Posterior cingulate gyrus (tissue), 11 donors: Measurements from ENCODE around the gene INAFM1.

Experiments
- DNase-seq, 10 donors: peaks; one replicate each; pipeline versions ENCODE4 v3.0.0 to v3.0.0-alpha.2; 2020 to 2021; ENCODE audit warnings: mixed read lengths in 3 of 10
- intact Hi-C: fragments of 100-400 bp; cut with DNase I; formaldehyde crosslinking; loops from one replicate; pipeline ENCODE4 v1.15.1; 2023

Gene INAFM1

DNA sequence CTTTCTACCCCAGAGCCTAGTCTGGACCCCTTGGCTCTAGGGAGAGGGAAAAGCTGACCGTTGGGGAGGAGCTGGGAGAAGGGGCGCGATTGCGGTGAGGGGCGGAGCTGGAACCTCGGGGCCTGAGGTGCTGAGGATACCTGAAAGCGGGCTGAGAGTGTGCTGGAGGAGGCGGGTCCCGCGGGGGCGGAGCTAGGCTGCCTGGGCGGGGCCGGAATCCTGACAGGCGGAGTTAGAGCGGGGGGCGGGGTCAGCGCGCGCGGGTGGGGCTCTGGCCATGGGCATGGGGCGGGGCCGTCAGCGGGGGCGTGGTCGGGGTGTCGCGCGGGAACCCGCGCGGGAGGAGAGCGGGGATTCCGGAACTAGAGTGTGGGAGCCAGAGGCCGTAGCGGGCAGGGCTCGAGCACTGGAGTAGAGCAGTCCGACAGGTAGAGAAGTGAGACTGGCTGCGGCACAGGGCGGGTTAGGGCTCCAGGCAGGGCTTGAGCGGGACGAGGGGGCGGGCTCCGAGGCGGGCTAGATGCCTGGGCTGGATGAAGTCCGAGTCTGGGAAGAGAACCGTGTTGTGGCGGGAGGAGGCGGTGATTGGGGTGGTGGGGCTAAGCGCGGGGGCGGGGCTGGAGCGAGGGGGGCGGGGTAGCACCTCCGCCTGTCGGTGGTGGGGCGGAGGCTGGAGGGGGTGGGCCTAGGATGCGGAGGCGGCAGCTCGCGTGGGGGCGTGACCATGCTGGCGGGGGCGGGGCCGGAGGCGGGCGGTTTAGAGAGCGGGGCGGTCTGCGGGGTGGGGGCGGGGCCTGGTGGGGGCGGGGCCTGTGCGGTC, at the start of gene INAFM1:
TSS of gene INAFM1 (plus strand) at position 815 of the 820 bp plus-strand sequence. CDS start 35 bp downstream, outside the sequence.
- intact Hi-C loops, result no loop called here

DNA sequence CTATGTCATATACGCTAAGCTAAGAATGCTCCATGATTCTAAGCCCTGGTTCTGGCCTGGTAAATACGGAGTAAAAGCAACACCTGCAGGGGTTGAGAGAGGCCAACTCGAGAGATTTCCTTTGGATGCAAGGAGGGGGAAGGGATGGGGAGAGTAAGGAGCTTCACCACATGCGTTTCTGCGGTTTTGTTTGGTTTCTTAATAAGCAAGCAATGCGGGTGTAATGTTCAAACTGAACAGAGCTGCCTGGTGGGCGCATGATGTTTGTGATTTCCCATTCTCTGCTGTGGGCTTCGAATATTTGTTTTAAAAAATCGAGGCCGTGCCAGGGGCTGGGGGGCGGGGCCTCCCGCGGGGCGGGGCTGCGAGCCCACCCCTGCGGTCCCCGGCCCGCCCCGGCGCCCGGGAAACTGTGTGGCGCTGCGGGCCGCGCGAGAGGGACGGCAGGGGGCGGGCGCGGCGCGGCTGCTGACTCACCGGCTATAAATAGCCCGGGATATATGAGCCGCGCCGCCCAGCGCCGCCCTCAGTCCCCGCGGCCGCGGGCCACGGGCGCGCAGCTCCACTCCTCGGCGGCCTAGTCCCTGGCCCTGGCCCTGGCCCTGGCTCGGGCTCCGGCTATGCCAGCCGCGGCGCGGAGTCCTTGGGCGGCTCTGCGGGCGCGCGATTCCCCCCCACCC, 48.8 kb upstream of the INAFM1 start:
- intact Hi-C loops, result no loop called here
- peak; percentile 76 to 98 (median 86) for DNase-seq

More for the DNA sequence above, at the start of gene INAFM1:
- DNase-seq, result peak; percentile 93 to 99 (median 97)

DNA sequence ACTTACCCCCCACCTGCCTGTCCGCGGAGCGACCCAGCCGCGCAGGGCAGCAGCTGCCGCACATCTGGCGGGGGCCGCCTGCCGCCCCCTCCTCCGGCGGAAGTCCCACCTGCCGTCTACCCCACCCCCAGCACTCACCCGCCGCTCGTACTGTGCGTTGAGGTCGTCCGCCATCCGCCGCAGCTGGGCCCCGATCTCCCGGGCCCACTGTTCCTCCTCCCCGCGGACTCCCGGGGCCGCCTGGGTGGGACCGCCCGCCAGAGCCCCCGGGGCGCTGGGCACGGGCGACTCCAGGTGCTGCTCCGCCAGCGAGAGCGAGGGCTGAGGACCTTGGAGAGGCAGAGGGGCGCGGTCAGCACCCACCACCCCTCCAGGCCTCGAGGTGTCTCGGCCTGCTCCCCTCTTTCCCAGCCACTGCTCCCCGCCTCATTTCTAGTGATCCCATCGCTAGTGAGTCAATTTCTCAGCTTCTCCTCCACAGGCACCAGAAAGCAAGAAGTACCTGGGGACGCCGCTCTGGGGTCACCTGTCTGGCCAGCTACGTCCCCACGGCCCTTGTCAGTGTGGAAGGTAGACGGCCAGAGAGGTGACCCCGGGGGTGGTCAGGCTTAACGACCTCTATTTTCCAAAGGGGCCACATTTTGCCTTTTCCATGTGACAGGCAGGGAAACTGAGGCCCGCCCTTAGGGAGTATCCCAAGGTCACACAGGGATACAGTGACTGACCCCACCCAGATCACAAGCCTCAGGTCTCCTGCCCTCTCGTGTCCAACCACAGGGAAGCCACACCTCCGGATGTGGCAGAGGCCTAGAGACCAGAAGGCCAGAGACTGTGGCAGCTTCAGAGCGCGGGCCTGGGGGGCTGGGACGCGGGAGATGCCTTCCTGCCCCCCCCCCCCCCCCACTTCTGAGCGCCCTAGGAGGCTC, 48.0 kb upstream of the INAFM1 start:
- peak in 8 of 10 donors; percentile 33 to 89 (median 54) for DNase-seq
- intact Hi-C loops, result no loop called here

DNA sequence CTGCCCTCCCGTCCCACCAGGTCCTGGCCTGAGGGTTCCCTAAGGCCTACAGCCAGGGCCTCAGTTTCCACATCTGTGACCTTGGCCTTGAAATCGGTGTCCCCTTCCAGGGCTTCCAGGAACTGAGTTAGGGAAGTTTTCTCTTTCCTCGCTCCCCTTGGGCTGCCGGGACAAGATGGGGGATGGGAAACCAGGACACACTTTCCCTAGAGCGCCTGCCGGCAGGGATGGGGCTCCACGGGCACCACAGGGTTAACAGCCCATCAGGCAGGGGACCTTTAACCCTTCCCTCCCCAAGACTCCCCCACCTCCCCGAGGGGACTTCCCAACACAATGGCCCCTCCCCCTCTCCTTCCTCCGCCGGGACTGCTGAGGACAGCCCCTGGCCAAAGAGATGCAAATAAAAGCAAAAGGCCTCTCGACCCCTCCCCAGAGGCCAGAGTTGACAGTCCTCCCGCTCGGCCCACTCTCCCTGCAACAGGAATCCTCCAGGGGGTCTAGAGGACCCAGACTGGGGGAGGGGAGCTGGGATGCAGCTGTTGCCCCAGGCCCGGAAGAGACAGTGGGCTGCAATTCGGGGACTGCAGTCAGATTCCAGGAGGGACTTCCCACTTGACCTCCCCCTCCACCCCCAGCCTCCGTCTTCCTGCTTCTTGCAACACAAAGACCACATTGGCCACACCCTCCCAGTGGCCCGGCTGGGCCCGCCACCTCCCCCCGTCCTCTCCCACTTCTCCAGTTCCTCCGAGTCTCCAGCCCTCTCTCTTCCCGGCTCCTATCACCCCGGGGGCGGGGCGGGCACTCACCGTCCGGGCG, 47.1 kb upstream of the INAFM1 start:
- intact Hi-C loops, result no loop called here
- DNase-seq, result peak in 7 of 10 donors; percentile 34 to 92 (median 44)

DNA sequence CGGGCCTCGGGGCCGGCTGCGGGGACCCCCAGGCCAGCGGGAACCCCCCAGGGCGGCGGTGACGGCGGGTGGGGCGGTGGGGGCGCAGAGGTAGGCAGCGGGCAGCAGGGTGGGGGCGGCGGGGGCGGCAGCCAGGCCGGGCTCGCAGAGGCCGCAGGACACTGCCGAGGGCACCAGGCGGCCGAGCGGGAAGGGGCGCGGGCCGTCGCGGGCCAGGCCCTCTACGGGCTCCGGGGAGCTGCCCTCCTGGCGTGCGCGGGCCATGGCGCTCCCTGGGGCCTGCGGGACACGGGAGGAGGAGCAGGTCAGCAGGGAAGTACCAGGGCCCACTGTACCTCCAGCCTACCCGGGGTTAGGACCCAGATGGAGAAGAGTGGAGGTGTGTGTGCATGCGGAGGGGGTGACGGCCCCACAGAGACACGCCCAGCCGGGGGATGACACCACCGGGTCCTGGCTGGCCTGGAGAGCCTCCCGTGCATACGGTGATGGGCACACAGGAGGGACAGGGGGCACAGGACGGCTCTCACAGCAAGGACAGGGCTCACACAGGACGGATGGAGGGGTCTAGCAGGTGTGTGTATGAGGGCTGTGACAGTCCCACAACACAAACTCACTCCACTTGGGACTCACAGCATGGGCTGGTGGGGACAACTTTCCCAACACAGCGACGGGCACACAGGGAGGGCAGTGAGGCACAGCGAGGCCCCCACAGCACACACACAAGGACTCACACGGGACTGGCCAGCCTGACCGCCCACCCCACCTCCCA, 46.3 kb upstream of the INAFM1 start:
- intact Hi-C loops, result no loop called here
- peak in 1 of 10 donors; percentile 82 for DNase-seq

DNA sequence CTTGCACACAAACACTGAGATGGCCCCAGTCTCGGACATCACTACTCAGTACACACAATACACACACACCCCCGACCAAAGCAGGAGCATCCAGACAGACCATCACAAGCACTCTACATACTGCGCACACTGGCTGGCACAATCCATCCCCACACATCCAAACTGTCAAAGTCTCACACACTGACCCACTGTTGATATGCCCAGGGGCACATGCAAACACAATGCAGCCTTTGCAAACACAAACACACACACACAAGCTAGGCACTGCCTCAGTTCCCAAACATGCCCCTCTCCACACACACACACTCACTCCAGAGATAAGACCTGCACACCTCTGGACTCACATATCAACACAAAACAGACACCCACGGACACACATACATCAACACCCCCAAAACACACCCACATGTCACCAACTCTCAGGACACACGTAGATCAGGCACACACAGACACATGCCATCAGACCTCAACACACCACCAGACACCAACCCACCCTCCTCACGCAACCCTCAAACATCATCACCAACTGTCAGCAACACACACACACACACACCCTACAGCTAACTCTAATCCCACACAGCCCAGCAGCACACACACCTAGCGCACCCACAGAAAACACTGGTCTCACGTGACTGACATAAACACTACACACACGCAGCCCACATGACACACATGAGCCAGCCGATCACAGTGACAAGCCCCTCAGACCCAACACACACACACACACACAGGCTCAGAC, 45.6 kb upstream of the INAFM1 start:
- intact Hi-C loops, result no loop called here
- DNase-seq, result peak in 5 of 10 donors; percentile 21 to 86 (median 31)

DNA sequence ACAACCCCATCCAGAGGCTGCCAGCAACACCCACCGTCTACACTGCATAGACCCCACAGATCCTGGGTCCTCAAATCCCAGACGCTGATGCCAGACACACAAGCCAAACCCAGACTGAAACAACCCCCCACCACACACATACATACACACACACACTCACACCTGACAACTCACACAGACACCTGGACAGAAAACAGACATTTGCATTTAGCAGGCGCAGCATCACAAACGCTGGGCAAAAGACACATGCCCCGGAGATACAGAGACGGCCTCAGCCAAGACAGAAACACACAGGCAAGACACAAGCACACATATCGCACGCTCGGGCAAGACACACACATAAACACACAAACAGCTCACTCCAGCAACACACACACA, 45.0 kb upstream of the INAFM1 start:
- intact Hi-C loops, result no loop called here
- peak in 1 of 10 donors; percentile 22 for DNase-seq

DNA sequence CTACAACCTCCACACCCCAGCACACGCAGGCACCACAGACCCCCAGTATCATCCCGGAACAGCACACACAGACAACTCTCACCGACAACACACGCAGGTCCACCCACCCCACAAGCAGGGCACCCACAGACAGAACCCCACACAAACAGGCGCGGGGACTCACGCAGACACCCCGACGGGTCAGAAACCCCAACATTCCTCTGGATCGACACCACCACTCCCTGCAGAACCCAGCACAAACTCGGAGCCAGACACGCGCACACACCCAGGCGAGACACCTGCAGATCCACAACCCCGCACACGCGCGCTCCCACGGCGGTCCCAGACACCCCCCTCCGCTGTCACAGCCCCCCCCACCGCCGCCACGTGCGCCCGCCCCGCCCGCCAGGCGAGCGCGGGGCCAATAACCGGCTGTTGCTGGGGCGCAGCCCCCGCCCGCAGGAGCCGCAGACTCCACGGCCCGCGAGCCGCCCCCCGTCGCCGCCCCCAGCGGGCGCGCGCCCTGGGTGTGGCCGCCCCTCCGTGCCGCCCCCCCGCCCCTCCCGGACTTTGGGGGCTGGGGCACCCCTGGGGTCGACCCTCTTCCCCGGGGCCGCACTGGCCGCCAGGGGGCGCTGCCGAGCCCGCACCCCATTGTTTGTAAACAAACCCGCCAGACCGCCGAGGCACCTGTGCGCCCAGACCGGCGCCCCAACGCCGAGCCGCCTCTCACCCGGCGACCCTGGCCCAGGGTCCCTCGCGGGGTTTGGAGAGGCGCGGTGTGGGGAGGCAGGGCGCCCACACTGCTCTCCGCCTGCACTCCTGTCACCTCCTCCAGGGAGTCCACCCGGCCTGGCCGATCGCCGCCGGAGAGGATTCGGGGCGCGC, 44.4 kb upstream of the INAFM1 start:
- intact Hi-C loops, result no loop called here
- peak in 7 of 10 donors; percentile 37 to 93 (median 62) for DNase-seq

DNA sequence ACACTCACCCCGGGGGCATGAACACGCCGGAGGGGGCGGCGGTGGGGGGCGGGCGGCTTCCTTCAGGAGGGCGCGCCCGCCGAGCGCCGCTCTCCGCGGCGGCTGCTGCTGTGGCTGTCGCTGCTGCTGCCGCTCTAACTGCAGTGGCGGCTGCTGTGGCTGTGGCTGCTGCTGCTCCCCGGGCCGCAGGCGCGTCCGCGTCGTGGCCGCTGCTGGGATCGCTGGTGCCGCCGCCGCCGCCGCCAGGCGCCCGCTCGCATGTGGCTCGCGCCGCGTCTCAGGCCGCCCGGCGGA, 43.8 kb upstream of the INAFM1 start, which contains the start of gene BBC3:
TSS of gene BBC3 (minus strand) at position 279 of the 294 bp plus-strand sequence. CDS start 2,768 bp downstream, outside the sequence.
- no peak for DNase-seq
- intact Hi-C loops, result no loop called here

DNA sequence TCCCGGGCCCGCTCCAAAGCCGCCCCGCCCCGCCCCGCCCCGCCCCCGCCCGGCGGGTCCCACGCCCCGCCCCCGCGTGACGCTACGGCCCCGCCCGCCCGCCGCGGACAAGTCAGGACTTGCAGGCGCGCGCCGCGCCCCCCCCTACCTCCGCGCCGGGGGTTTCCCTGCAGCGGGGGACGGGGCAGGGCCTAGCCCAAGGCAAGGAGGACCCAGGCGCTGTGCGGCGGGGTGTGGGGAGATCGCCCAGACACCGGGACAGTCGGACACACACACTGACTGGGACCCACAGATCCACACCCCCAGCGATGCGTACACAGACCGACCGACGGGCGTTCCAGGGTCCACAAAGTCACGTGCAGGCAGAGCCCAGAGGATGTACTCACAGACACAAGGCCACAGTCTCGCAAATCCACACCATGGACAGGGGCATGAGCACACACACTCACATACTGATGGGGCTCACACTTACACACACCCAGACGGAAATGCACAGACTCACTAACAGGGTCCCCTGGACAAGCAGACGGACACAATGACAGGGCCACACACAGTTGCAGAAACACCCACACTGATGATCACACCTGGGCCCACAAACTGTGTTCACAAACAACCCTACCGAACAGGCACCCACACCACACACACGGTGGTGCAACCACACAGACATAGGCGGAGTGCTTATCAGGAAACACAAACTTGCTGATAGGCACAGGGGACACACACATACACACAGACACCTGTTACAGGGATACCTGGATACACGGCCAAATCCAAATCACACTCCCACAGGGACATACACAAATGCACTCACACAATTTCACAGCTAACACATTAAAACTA, 43.2 kb upstream of the INAFM1 start:
- intact Hi-C loops, result no loop called here
- DNase-seq, result peak; percentile 70 to 98 (median 86)

DNA sequence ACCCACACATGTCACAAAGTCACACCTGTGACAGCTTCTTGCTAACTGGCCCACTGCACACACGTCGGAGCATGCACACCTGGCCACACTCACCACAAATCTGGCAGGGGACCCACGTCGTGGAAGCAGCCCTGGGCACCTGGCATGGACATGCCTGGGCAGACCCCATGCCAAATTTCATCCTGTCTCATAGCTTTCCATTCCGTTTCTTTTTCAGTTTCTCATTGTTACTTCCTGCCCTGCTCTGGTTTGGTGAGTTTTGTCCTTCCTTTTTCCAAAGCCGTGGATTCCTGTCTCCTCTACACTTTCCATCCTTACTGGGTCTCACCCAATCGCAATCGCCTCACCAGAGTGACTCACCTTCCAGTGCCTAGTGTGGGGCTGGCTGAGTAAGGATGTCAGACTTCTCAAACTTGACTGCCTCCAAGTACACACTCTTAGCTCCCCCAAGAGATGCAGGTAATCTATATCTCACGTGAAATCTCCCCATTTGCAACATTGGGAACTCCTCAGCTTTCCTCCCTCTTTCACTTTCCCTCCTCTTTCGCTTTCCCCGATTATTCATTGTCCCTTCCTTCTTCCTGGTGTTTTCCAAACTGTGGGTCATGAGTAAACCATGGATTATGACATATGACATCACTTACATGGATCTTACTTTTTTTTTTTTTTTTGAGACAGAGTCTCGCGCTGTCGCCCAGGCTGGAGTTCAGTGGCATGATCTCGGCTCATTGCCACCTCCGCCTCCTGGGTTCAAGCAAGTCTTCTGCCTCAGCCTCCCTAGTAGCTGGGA, 42.1 kb upstream of the INAFM1 start:
- DNase-seq, result no peak
- intact Hi-C loops, result no loop called here

DNA sequence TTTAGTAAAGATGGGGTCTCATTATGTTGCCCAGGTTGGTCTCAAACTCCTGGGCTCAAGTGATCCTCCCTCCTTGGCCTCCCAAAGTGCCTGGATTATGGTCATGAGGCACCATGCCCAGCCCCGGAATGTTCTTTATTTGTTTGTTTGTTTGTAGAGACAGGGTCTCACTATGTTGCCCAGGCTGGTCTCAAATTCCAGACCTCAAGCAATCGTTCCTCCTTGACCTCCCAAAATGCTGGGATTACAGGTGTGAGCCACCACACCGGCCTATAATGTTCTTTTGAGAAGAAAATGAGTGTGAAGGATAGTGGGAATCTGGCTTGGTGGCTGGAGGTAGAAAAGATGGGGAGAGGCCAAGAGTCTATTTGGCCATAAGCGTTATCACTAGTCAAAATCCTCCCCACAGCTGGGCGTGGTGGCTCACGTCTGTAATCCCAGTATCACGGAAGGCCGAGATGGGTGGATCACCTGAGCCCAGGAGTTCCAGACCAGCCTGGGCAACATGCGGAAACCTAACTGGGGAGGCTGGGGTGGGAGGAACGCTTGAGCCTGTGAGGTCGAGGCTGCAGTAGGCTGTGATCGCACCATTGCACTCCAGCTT, 38.5 kb upstream of the INAFM1 start:
- intact Hi-C loops, result no loop called here

DNA sequence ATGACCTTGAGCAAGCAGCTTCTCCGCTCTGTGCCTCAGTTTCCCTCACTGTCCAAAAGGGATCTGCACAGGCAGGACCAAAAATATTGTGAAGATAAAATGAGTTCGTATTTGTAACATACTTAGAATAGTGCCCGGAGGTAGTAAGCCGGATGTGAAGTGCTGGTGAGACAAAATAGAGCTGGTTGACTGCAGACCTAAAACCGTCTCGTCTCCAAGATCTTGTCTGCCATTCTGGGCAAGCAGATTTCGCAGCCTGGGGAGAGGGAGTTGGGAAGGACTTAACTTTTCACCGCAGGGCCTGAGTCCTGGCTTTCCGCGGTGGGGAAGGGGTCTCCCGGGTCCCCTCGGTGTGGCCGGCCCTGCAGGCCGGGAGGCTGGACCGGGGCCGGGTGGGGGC, 35.5 kb upstream of the INAFM1 start:
- peak in 1 of 10 donors; percentile 28 for DNase-seq
- intact Hi-C loops, result no loop called here

More for the DNA sequence above, 38.5 kb upstream of the INAFM1 start:
- DNase-seq, result no peak

DNA sequence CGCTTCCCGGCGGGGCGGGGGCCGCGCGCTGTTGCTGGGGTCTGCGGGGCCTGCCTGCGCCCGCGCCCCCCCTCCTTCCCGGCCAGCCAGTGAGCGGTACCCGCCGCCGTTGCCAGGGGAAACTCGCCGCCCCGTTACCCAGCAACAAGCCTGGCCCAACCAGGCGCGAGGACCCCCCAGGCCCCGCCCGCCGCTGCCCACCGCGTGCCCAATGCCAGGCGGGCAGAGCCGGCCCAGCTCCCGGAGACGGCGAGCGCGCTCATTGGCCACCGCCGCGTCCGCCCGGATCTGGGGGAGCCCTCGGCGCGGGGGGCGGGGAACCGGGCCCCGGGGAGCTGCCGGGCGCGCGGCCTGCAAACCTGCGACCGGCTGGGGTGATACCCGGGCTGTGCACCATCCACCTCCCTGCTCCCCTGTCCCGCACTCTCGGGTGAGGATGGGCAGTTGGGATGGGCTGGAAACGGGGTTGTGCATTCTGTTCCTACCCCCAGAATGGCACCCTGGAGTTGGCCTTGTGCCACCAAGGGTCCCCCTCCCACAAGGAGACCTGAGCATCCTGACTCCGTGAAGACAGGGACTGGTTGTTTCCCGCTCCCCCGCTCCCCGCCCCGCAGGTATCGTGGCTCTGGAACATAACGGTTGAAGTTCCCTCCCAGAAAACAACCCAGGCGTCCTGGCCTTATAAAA, 34.9 kb upstream of the INAFM1 start:
- intact Hi-C loops, result no loop called here
- peak; percentile 70 to 99 (median 93) for DNase-seq

DNA sequence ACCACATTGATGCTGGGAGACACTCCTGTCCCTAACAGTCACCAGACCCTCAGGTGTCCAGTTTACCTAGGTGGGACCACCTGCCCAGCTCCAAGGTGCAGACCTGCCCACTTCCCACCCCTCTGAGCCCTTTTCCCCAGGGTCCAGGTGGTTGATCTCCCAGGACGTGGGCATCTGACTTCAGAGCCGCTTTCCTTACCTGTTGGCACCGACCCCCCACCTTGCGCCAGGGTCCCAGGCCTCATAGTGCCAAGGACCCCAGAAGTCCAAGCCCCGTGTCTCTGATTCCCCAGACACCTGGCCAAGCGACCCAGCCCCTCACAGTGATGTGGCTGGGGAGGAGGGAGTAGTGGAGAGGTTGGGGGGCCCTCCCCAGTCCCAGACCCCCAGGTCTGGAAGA, 34.1 kb upstream of the INAFM1 start:
- intact Hi-C loops, result no loop called here
- DNase-seq, result no peak
